Effector memory CD8-positive, alpha-beta T cell (primary cell): Measurements from ENCODE around the gene SHANK3.

ENCODE experiments used
- ATAC-seq: fragments of 150-1000 bp; cut with Tn5 transposase; replicated peaks from 2 replicates; pipeline ENCODE4 v1.10.0; 2021; ENCODE audit warnings: mild to moderate bottlenecking, moderate library complexity
- DNase-seq, 3 experiments: peaks; one replicate each; pipeline ENCODE4 v3.0.0; 2021
- H3K27ac Mint-ChIP-seq, 2 donors: one replicate each; pipeline ENCODE4 v1.8.0; 2022; ENCODE audit warnings: mild to moderate bottlenecking in 2 of 2, mixed read lengths in 2 of 2, moderate library complexity in 2 of 2
- H3K27me3 Mint-ChIP-seq, 2 donors: one replicate each; pipeline ENCODE4 v1.8.0; 2022; ENCODE audit warnings: mixed read lengths in 2 of 2
- H3K36me3 Mint-ChIP-seq: one replicate; pipeline ENCODE4 v1.8.0; 2022; ENCODE audit warnings: mild to moderate bottlenecking, moderate library complexity, mixed read lengths; ENCODE audit not compliant: insufficient read depth
- H3K4me1 Mint-ChIP-seq, 2 donors: one replicate each; pipeline ENCODE4 v1.8.0; 2022; ENCODE audit warnings: low read depth in 2 of 2, mixed read lengths in 2 of 2
- H3K4me3 Mint-ChIP-seq, 2 donors: one replicate each; pipeline ENCODE4 v1.8.0; 2022; ENCODE audit warnings: mild to moderate bottlenecking in 2 of 2, mixed read lengths in 2 of 2, moderate library complexity in 2 of 2
- H3K9me3 Mint-ChIP-seq, 2 donors: one replicate each; pipeline ENCODE4 v1.8.0; 2022; ENCODE audit warnings: mixed read lengths in 2 of 2

Gene SHANK3

GRCh38 chr22:50694766-50695420 lies 22.3 kb downstream of the SHANK3 start:
- ATAC-seq (no peak), DNase-seq (no peak)
- H3K27me3 Mint-ChIP-seq, result peaks cover 11 to 37% of the 10 kb centered on the region in 2 donors
- H3K36me3 Mint-ChIP-seq, result no peaks in the 10 kb centered on the region
- no peaks in the 10 kb centered on the region for H3K4me1 Mint-ChIP-seq
- no peak overlapping the region for H3K4me3 Mint-ChIP-seq
- no peaks in the 10 kb centered on the region for H3K9me3 Mint-ChIP-seq
- H3K27ac Mint-ChIP-seq, result peak overlapping the region in 1 of 2 donors; percentile 67

- Mint-ChIP-seq H3K4me3 (no peak overlapping the region), H3K9me3 (no peaks in the 10 kb centered on the region), H3K36me3 (no peaks in the 10 kb centered on the region), H3K27ac (peak overlapping the region in 1 of 2 donors; percentile 67), H3K27me3 (peaks cover 11 to 44% of the 10 kb centered on the region in 2 donors), H3K4me1 (no peaks in the 10 kb centered on the region)
- ATAC-seq, result no peak
- DNase-seq, result no peak
Observed at GRCh38 chr22:50695421-50696250, 23.0 kb downstream of the SHANK3 start.

GRCh38 chr22:50696251-50696798 lies 23.7 kb downstream of the SHANK3 start:
- H3K9me3 Mint-ChIP-seq, result no peaks in the 10 kb centered on the region
- no peak overlapping the region for H3K4me3 Mint-ChIP-seq
- ATAC-seq, result no peak
- DNase-seq, result no peak
- H3K4me1 Mint-ChIP-seq, result no peaks in the 10 kb centered on the region
- no peaks in the 10 kb centered on the region for H3K36me3 Mint-ChIP-seq
- H3K27ac Mint-ChIP-seq, result no peak overlapping the region
- H3K27me3 Mint-ChIP-seq, result peaks cover 13 to 51% of the 10 kb centered on the region in 2 donors

- DNase-seq, result no peak
Observed at GRCh38 chr22:50696799-50697561, 24.4 kb downstream of the SHANK3 start.

GRCh38 chr22:50697667-50698506 lies 25.3 kb downstream of the SHANK3 start:
- ATAC-seq (no peak), DNase-seq (no peak)
- Mint-ChIP-seq H3K9me3 (no peaks in the 10 kb centered on the region), H3K4me1 (peaks cover 7 to 10% of the 10 kb centered on the region in 2 donors), H3K27me3 (peaks cover 25 to 60% of the 10 kb centered on the region in 2 donors), H3K4me3 (no peak overlapping the region), H3K27ac (no peak overlapping the region), H3K36me3 (no peaks in the 10 kb centered on the region)

More at GRCh38 chr22:50696799-50697561, 24.4 kb downstream of the SHANK3 start:
- Mint-ChIP-seq H3K4me1 (peaks cover 0 to under 1% of the 10 kb centered on the region in 2 donors), H3K4me3 (no peak overlapping the region), H3K27ac (no peak overlapping the region), H3K9me3 (no peaks in the 10 kb centered on the region), H3K27me3 (peaks cover 18 to 57% of the 10 kb centered on the region in 2 donors), H3K36me3 (no peaks in the 10 kb centered on the region)
- ATAC-seq, result no peak

- H3K36me3 Mint-ChIP-seq, result no peaks in the 10 kb centered on the region
- peaks cover 7 to 10% of the 10 kb centered on the region in 2 donors for H3K4me1 Mint-ChIP-seq
- no peaks in the 10 kb centered on the region for H3K9me3 Mint-ChIP-seq
- no peak overlapping the region for H3K4me3 Mint-ChIP-seq
- no peak overlapping the region for H3K27ac Mint-ChIP-seq
- ATAC-seq (no peak), DNase-seq (no peak)
- H3K27me3 Mint-ChIP-seq, result peaks cover 22 to 56% of the 10 kb centered on the region in 2 donors
Observed at GRCh38 chr22:50698546-50698945, 25.9 kb downstream of the SHANK3 start.

- Mint-ChIP-seq H3K9me3 (no peaks in the 10 kb centered on the region), H3K27ac (no peak overlapping the region), H3K36me3 (no peaks in the 10 kb centered on the region), H3K4me3 (no peak overlapping the region), H3K4me1 (peaks cover 7 to 10% of the 10 kb centered on the region in 2 donors), H3K27me3 (peaks cover 18 to 56% of the 10 kb centered on the region in 2 donors)
- ATAC-seq, result no peak
- no peak for DNase-seq
Observed at GRCh38 chr22:50699001-50699755, 26.6 kb downstream of the SHANK3 start.

- no peak overlapping the region for H3K4me3 Mint-ChIP-seq
Observed at GRCh38 chr22:50699756-50700386, 27.2 kb downstream of the SHANK3 start.

GRCh38 chr22:50700387-50701075 lies 27.9 kb downstream of the SHANK3 start:
- DNase-seq (no peak), ATAC-seq (no peak)
- Mint-ChIP-seq H3K27ac (peak overlapping the region in 1 of 2 donors; percentile 67), H3K4me1 (peaks cover 7 to 10% of the 10 kb centered on the region in 2 donors), H3K27me3 (peaks cover 18 to 45% of the 10 kb centered on the region in 2 donors), H3K4me3 (no peak overlapping the region), H3K36me3 (no peaks in the 10 kb centered on the region), H3K9me3 (no peaks in the 10 kb centered on the region)

More at GRCh38 chr22:50699756-50700386, 27.2 kb downstream of the SHANK3 start:
- ATAC-seq (no peak), DNase-seq (no peak)
- Mint-ChIP-seq H3K27ac (peak overlapping the region; percentile 41 to 67), H3K27me3 (peaks cover 18 to 52% of the 10 kb centered on the region in 2 donors), H3K4me1 (peaks cover 7 to 10% of the 10 kb centered on the region in 2 donors), H3K36me3 (no peaks in the 10 kb centered on the region), H3K9me3 (no peaks in the 10 kb centered on the region)

GRCh38 chr22:50701076-50701419 lies 28.4 kb downstream of the SHANK3 start:
- ATAC-seq (no peak), DNase-seq (no peak)
- H3K4me1 Mint-ChIP-seq, result peaks cover 7 to 10% of the 10 kb centered on the region in 2 donors
- H3K4me3 Mint-ChIP-seq, result no peak overlapping the region
- peaks cover 18 to 40% of the 10 kb centered on the region in 2 donors for H3K27me3 Mint-ChIP-seq
- no peaks in the 10 kb centered on the region for H3K36me3 Mint-ChIP-seq
- no peaks in the 10 kb centered on the region for H3K9me3 Mint-ChIP-seq
- no peak overlapping the region for H3K27ac Mint-ChIP-seq

GRCh38 chr22:50701428-50702154 lies 29.0 kb downstream of the SHANK3 start:
- Mint-ChIP-seq H3K4me3 (no peak overlapping the region), H3K4me1 (peaks cover 7 to 10% of the 10 kb centered on the region in 2 donors), H3K27ac (peak overlapping the region in 1 of 2 donors; percentile 76), H3K36me3 (no peaks in the 10 kb centered on the region), H3K9me3 (no peaks in the 10 kb centered on the region), H3K27me3 (peaks cover 18 to 39% of the 10 kb centered on the region in 2 donors)
- no peak for DNase-seq
- ATAC-seq, result no peak
